OCI-LY1 (cell line): ENCODE measurements around the gene LRMDA.

Source experiments
- H2AFZ ChIP-seq: fragments of 200-600 bp; sonication (generic), shearing (Covaris generic); 2 replicates; pipeline ENCODE4 v1.6.0; 2014; ENCODE audit warnings: antibody characterized with exemption, mild to moderate bottlenecking, low read length
- H3F3A ChIP-seq: fragments of 200-600 bp; sonication (generic), shearing (Covaris generic); 2 replicates; pipeline ENCODE4 v1.6.0; 2014; ENCODE audit warnings: mild to moderate bottlenecking, antibody characterized with exemption, low read length, moderate library complexity; ENCODE audit not compliant: insufficient read depth
- H3K27ac ChIP-seq: fragments of 200-600 bp; sonication (generic); 2 replicates; pipeline ENCODE4 v1.5.1; 2014; ENCODE audit warnings: low read length, mixed run types, mild to moderate bottlenecking, low read depth; ENCODE audit not compliant: poor library complexity, severe bottlenecking
- H3K27me3 ChIP-seq: fragments of 200-600 bp; sonication (generic); 2 replicates; pipeline ENCODE4 v1.6.0; 2014; ENCODE audit warnings: antibody characterized with exemption, mild to moderate bottlenecking, low read length, moderate library complexity; ENCODE audit not compliant: insufficient read depth
- H3K36me3 ChIP-seq: fragments of 200-600 bp; sonication (generic); 2 replicates; pipeline ENCODE4 v1.6.1; 2014; ENCODE audit warnings: mild to moderate bottlenecking, antibody characterized with exemption, low read length, moderate library complexity, mixed read lengths; ENCODE audit not compliant: insufficient read depth
- H3K4me1 ChIP-seq: fragments of 200-600 bp; sonication (generic); 2 replicates; pipeline ENCODE4 v1.5.1; 2014; ENCODE audit warnings: mild to moderate bottlenecking, low read length, moderate library complexity; ENCODE audit not compliant: insufficient read depth, severe bottlenecking
- H3K4me2 ChIP-seq: fragments of 200-600 bp; sonication (generic), shearing (Covaris generic); 2 replicates; pipeline ENCODE4 v1.6.1; 2014; ENCODE audit warnings: low read length
- H3K4me3 ChIP-seq: fragments of 200-600 bp; sonication (generic); 2 replicates; pipeline ENCODE4 v1.5.1; 2014; ENCODE audit warnings: low read length, low read depth, mild to moderate bottlenecking, mixed read lengths; ENCODE audit not compliant: poor library complexity, severe bottlenecking
- H3K79me2 ChIP-seq: fragments of 200-600 bp; shearing (Covaris generic); 2 replicates; pipeline ENCODE4 v1.6.1; 2016; ENCODE audit warnings: mixed run types, low read length, mixed read lengths; ENCODE audit not compliant: insufficient read depth
- H3K9ac ChIP-seq: fragments of 200-600 bp; sonication (generic), shearing (Covaris generic); 2 replicates; pipeline ENCODE4 v1.6.1; 2014; ENCODE audit warnings: mild to moderate bottlenecking, low read length, mixed read lengths
- H3K9me2 ChIP-seq: fragments of 200-600 bp; sonication (generic), shearing (Covaris generic); 2 replicates; pipeline ENCODE4 v1.6.1; 2014; ENCODE audit warnings: low read depth, mild to moderate bottlenecking, low read length, mixed read lengths
- H3K9me3 ChIP-seq: fragments of 200-600 bp; shearing (Covaris generic); 2 replicates; pipeline ENCODE4 v1.6.1; 2014; ENCODE audit warnings: low read length, mixed read lengths
- H4K20me1 ChIP-seq: fragments of 200-600 bp; sonication (generic), shearing (Covaris generic); 2 replicates; pipeline ENCODE4 v1.6.0; 2016; ENCODE audit warnings: mild to moderate bottlenecking, low read length; ENCODE audit not compliant: insufficient read depth
- CTCF ChIP-seq: fragments of 200-600 bp; sonication (generic), shearing (Covaris generic); IDR thresholded peaks from 2 replicates; pipeline ENCODE4 v1.5.1; 2017; ENCODE audit warnings: mild to moderate bottlenecking, antibody characterized with exemption, low read length, moderate library complexity, mixed read lengths
- EZH2 ChIP-seq: fragments of 200-600 bp; sonication (generic), shearing (Covaris generic); IDR thresholded peaks from 2 replicates; pipeline ENCODE4 v1.8.0; 2017; ENCODE audit warnings: borderline replicate concordance, mixed run types, mild to moderate bottlenecking, antibody characterized with exemption, low read length, moderate library complexity, mixed read lengths

The LRMDA gene

DNA sequence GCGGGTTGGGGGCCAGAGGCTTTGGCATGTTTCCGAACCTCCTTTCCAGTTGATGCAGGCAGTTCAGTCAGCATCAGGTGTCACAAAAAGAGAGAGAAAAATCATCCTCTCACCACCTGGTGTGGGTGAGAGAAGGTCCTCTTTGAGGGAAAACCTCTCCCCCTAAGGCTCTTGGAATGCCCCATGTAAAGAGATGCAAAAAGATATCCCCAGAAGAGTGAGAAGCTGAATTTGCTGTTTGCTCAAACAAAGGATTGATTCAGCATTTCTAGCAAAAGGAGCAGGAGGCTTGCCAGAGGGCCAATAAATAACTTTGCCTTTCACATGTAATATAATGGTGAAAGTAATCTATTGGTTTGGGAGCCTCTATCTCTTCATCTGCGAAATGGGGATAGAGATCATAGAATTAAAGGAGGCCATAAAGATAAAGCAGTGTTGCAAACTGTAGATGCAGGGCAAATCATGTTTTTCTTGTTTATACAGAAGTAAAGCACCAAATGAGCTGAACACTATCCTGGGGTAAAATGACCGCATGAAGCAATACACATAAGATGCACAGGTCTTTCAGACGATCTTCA, 425.9 kb downstream of the LRMDA start:
- Histone ChIP-seq H3F3A (no peaks in the 10 kb centered on the region), H2AFZ (no peak overlapping the region), H3K9me3 (no peaks in the 10 kb centered on the region), H3K4me3 (no peak overlapping the region), H3K9ac (no peak overlapping the region), H3K4me1 (no peaks in the 10 kb centered on the region), H3K27ac (no peak overlapping the region), H3K27me3 (no peaks in the 10 kb centered on the region), H4K20me1 (no peaks in the 10 kb centered on the region), H3K79me2 (no peaks in the 10 kb centered on the region), H3K4me2 (no peak overlapping the region), H3K9me2 (no peaks in the 10 kb centered on the region), H3K36me3 (no peaks in the 10 kb centered on the region)
- no peak for TF ChIP-seq CTCF
- no peak for TF ChIP-seq EZH2

DNA sequence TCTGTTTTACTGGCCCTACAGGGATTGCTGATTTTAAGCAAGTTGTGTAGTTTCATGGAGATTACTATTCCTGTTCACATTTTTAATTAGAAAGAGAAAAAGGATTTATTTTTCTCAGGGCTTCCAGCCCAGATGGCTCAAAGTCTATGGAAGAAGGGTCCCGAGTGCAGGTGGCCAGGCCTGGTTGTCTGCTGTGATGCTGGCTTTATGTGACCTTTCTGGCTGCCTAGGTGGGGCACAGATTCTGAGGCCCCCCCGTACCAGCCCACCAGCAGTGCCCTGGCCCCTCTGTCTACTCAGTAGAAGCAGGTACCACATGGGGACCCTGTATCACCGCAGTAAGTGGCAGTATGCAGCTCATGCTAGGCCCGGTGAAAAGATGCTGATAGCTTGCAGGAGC, 426.5 kb downstream of the LRMDA start:
- no peak for TF ChIP-seq CTCF
- TF ChIP-seq EZH2 = no peak
- no peaks in the 10 kb centered on the region for H3K4me1 ChIP-seq
- no peaks in the 10 kb centered on the region for H4K20me1 ChIP-seq
- no peaks in the 10 kb centered on the region for H3K79me2 ChIP-seq
- no peak overlapping the region for H2AFZ ChIP-seq
- no peaks in the 10 kb centered on the region for H3F3A ChIP-seq
- H3K9me2 ChIP-seq = no peaks in the 10 kb centered on the region
- H3K4me2 ChIP-seq = no peak overlapping the region
- H3K27ac ChIP-seq = no peak overlapping the region
- H3K27me3 ChIP-seq = no peaks in the 10 kb centered on the region
- no peaks in the 10 kb centered on the region for H3K36me3 ChIP-seq
- H3K4me3 ChIP-seq = no peak overlapping the region
- H3K9ac ChIP-seq = no peak overlapping the region
- H3K9me3 ChIP-seq = no peaks in the 10 kb centered on the region

GRCh38 chr10:75858339-75858738, 426.9 kb downstream of the LRMDA start:
- no peaks in the 10 kb centered on the region for H3K79me2 ChIP-seq
- H3K9ac ChIP-seq = no peak overlapping the region
- no peaks in the 10 kb centered on the region for H3K9me3 ChIP-seq
- H3K27ac ChIP-seq = no peak overlapping the region
- no peak for TF ChIP-seq EZH2
- TF ChIP-seq CTCF = no peak
- H3K9me2 ChIP-seq = no peaks in the 10 kb centered on the region
- no peaks in the 10 kb centered on the region for H3F3A ChIP-seq
- H4K20me1 ChIP-seq = no peaks in the 10 kb centered on the region
- H3K4me1 ChIP-seq = no peaks in the 10 kb centered on the region
- no peak overlapping the region for H3K4me3 ChIP-seq
- H2AFZ ChIP-seq = no peak overlapping the region
- no peak overlapping the region for H3K4me2 ChIP-seq
- H3K36me3 ChIP-seq = no peaks in the 10 kb centered on the region
- H3K27me3 ChIP-seq = no peaks in the 10 kb centered on the region
